GM12878 (cell line): ENCODE measurements around the gene GUCA1A. TPM values are rescaled to one million over a fixed set of nuclear protein-coding genes. Genes with fewer than 3 reads are reported as not detected.

Experiments used
- ATAC-seq: fragments of 200-7000 bp; cut with Tn5 transposase; 3 replicates; pipeline ENCODE4 v1.9.1; 2020; ENCODE audit warnings: mild to moderate bottlenecking, moderate library complexity
- BruUV-seq: library from RNA; stranded (reverse); fragments of 400-500 nt; replicated peaks from 2 replicates; lab custom pipeline; 2021; lab: Mats Ljungman, UMichigan
- CTCF ChIA-PET: fragments of 300-600 bp; sonication (Branson Sonifier 250); formaldehyde crosslinking; extraction: SDS; loops from one replicate; lab custom pipeline; 2021; ENCODE audit warnings: inconsistent platforms; lab: Yijun Ruan, JAX
- POLR2A ChIA-PET: fragments of 350-600 bp; formaldehyde crosslinking; extraction: SDS; loops from one replicate; lab custom pipeline; 2021; ENCODE audit warnings: inconsistent platforms; lab: Charles Lee
- RAD21 ChIA-PET: fragments of 300-600 bp; sonication (Branson Sonifier 250); formaldehyde crosslinking; loops from one replicate; lab custom pipeline; 2023; ENCODE audit warnings: antibody characterized with exemption; ENCODE audit not compliant: unreplicated experiment; lab: Charles Lee
- SMC1A ChIA-PET: fragments of 300-600 bp; sonication (Branson Sonifier 250); formaldehyde crosslinking; loops from one replicate; lab custom pipeline; 2023; ENCODE audit not compliant: unreplicated experiment, uncharacterized antibody; lab: Charles Lee
- DNase-seq: peaks from one replicate; pipeline ENCODE4 v3.0.0-alpha.2; 2011; ENCODE audit warnings: low read depth, low spot score
- FAIRE-seq: peaks from 3 replicates; lab custom pipeline; 2011; peaks lifted over from hg19 to GRCh38; lab: Jason Lieb, UNC
- H2AFZ ChIP-seq: 2 replicates; pipeline ENCODE4 v1.6.0; 2011; ENCODE audit warnings: low read depth, low read length, control low read depth; ENCODE audit not compliant: control insufficient read depth
- H3K27ac ChIP-seq: 2 replicates; pipeline ENCODE4 v1.5.1; 2011; ENCODE audit warnings: control low read depth; ENCODE audit not compliant: control insufficient read depth, insufficient read depth
- H3K27me3 ChIP-seq, 2 experiments: replicated peaks in 1 of 2; 2 replicates each; pipeline versions ENCODE4 v1.6.0 to v1.6.1; 2011; ENCODE audit warnings: low read length in 1 of 2; ENCODE audit not compliant: control insufficient read depth in 2 of 2, insufficient read depth in 2 of 2
- H3K36me3 ChIP-seq, 2 experiments: 2 replicates each; pipeline ENCODE4 v1.5.1; 2011; ENCODE audit warnings: low read length in 1 of 2; ENCODE audit not compliant: control insufficient read depth in 2 of 2, insufficient read depth in 2 of 2
- H3K4me1 ChIP-seq: 2 replicates; pipeline ENCODE4 v1.6.1; 2011; ENCODE audit warnings: mild to moderate bottlenecking, low read length, moderate library complexity, mixed read lengths; ENCODE audit not compliant: control insufficient read depth, insufficient read depth
- H3K4me2 ChIP-seq: 2 replicates; pipeline ENCODE4 v1.6.0; 2011; ENCODE audit warnings: control low read depth; ENCODE audit not compliant: control insufficient read depth, insufficient read depth
- H3K4me3 ChIP-seq: fragments of 200-600 bp; sonication (generic); 2 replicates; pipeline ENCODE4 v1.5.1; 2016
- H3K79me2 ChIP-seq: 2 replicates; pipeline ENCODE4 v1.6.0; 2011; ENCODE audit warnings: low read length; ENCODE audit not compliant: control insufficient read depth, insufficient read depth
- H3K9ac ChIP-seq: 2 replicates; pipeline ENCODE4 v1.8.0; 2011; ENCODE audit warnings: low read length, control low read depth, mixed read lengths; ENCODE audit not compliant: control insufficient read depth, insufficient read depth
- H3K9me3 ChIP-seq: replicated peaks from 3 replicates; pipeline ENCODE4 v1.5.1; 2011; ENCODE audit warnings: mild to moderate bottlenecking, low read length; ENCODE audit not compliant: control insufficient read depth, insufficient read depth
- H4K20me1 ChIP-seq: 2 replicates; pipeline ENCODE4 v1.6.0; 2011; ENCODE audit not compliant: control insufficient read depth, insufficient read depth
- CHD2 ChIP-seq: IDR thresholded peaks from 2 replicates; pipeline ENCODE4 v1.6.1; 2011; ENCODE audit warnings: low read depth, low read length, improper control_type of control experiment, borderline replicate concordance
- EED ChIP-seq: sonication (generic); IDR thresholded peaks from 2 replicates; pipeline ENCODE4 v1.6.1; 2016; ENCODE audit warnings: antibody characterized with exemption, low read depth
- ZSCAN29 ChIP-seq: fragments of 450-650 bp; IDR thresholded peaks from 2 replicates; pipeline ENCODE4 v1.6.1; 2017; ENCODE audit warnings: mild to moderate bottlenecking, moderate library complexity
- WGBS: methylation state at CpG from one replicate; pipeline ENCODE4 v1.1.6; 2016; ENCODE audit warnings: low lambda C conversion rate; ENCODE audit not compliant: insufficient replicate concordance, insufficient coverage; ENCODE audit errors: missing lambda C conversion rate; 5-methylcytosine and 5-hydroxymethylcytosine counted together
- in situ Hi-C: fragments of 300-500 bp; cut with MboI; formaldehyde crosslinking; loops from 9 replicates; pipeline ENCODE4 v1.14.3; 2018; ENCODE audit warnings: mixed read lengths
- intact Hi-C: fragments of 100-400 bp; cut with micrococcal nuclease; formaldehyde crosslinking; loops from one replicate; pipeline ENCODE4 v1.14.2; 2022; ENCODE audit not compliant: unreplicated experiment
- polyA plus RNA-seq, 11 experiments: library from polyadenylated mRNA; depleted of rRNA in 4 of 11; unstranded in 6 of 11; stranded (reverse) in 5 of 11; fragments of >200 nt; fragmentation: Nextera tagmentation in 4 of 11; fragmentation: Illumina TruSeq in 1 of 11; extraction: Ambion mirVana in 4 of 11; extraction: Trizol in 1 of 11; gene quantifications; 1 replicate in 1 of 11; 2 replicates in 10 of 11; pipeline versions ENCODE4 v1.2.1 to v1.2.3, GENCODE V29; 2011 to 2016; ENCODE audit warnings: inconsistent platforms in 2 of 11, missing spikeins in 2 of 11, low read depth in 1 of 11
- total RNA-seq, 4 experiments: library from RNA; depleted of rRNA in 3 of 4; stranded (reverse); fragments of >200 nt in 3 of 4; fragmentation: Illumina TruSeq in 1 of 4; extraction: Trizol in 1 of 4; gene quantifications; 2 replicates each; pipeline versions ENCODE4 v1.2.1 to v1.2.3, GENCODE V29; 2013 to 2021

Gene GUCA1A
- total and polyA plus RNA-seq, 10 of the 15 experiments (the other 5 are each of a cell fraction or from before 2014, with no cell fraction given), result not detected

DNA sequence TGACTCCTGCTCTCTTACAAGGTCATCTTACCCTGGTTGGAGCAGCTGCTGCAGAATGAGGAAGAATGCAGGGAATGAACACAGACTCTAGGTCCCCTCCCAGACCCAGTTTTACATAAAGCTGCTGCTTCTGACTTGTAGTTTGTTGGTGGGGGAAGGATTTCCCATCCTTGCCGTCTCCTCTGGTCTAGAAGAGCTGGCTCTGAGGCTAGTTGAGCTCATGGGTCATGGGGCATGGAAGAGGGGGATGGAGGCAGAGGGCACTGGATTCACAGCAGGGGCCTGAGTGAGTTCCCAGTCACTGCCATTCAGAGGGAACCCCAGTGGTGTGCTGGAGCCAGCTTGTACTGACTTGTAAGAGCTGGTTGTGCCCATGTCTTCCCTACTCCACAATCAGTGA lies 9.2 kb upstream of the GUCA1A start:
- in situ Hi-C loops (no loop called here), intact Hi-C loops (no loop called here)
- RAD21 ChIA-PET, result interaction anchor here (0.7 to 1.5 kb wide), 4 partner anchors 9 to 380 kb away, joined by 3 to 4 read pairs (median 4); no protein-coding TSS in a partner anchor
- Histone ChIP-seq H3K27ac (no peak overlapping the region), H3K36me3 (no peaks in the 10 kb centered on the region), H3K27me3 (peaks cover 0 to 4% of the 10 kb centered on the region in 2 experiments; a peak in 2 of 4 replicates), H3K9me3 (no peaks in the 10 kb centered on the region), H3K9ac (no peak overlapping the region), H3K4me2 (no peak overlapping the region), H4K20me1 (no peaks in the 10 kb centered on the region), H3K4me3 (no peak overlapping the region), H3K79me2 (no peaks in the 10 kb centered on the region), H3K4me1 (no peaks in the 10 kb centered on the region), H2AFZ (no peak overlapping the region)
- FAIRE-seq (no peak), DNase-seq (no peak), ATAC-seq (no peak)
- SMC1A ChIA-PET, result interaction anchor here (0.7 to 1.8 kb wide), 7 partner anchors 29 to 389 kb away, joined by 3 to 6 read pairs (median 3); no protein-coding TSS in a partner anchor
- 0% methylated on average over 1 of the region's 1 CpG for WGBS
- POLR2A ChIA-PET, result interaction anchor here (1.1 kb wide), 1 partner anchor 13 kb away, joined by 3 read pairs; no protein-coding TSS in a partner anchor
- no peak for TF ChIP-seq CHD2
- no TSS peak for BruUV-seq
- CTCF ChIA-PET, result interaction anchor here (0.7 to 2.6 kb wide), 8 partner anchors 20 to 316 kb away, joined by 3 to 14 read pairs (median 4); no protein-coding TSS in a partner anchor

GRCh38 chr6:42165016-42165415 lies 8.1 kb upstream of the GUCA1A start:
- no TSS peak for BruUV-seq
- no peak overlapping the region for H3K27ac ChIP-seq
- H3K9ac ChIP-seq, result no peak overlapping the region
- ChIA-PET CTCF (interaction anchor here (0.6 to 2.6 kb wide), 9 partner anchors 28 to 764 kb away, joined by 3 to 14 read pairs (median 4); no protein-coding TSS in a partner anchor), SMC1A (interaction anchor here (1.1 to 1.8 kb wide), 3 partner anchors 30 to 390 kb away, joined by 3 to 6 read pairs (median 4); no protein-coding TSS in a partner anchor), POLR2A (no interaction called here), RAD21 (interaction anchor here (0.8 to 1.7 kb wide), 4 partner anchors 8 to 229 kb away, joined by 3 to 9 read pairs (median 4); no protein-coding TSS in a partner anchor)
- DNase-seq (no peak), FAIRE-seq (no peak), ATAC-seq (no peak)
- H3K9me3 ChIP-seq, result no peaks in the 10 kb centered on the region
- no peaks in the 10 kb centered on the region for H4K20me1 ChIP-seq
- no peak overlapping the region for H2AFZ ChIP-seq
- H3K4me2 ChIP-seq, result no peak overlapping the region
- in situ Hi-C loops, result loop anchor here (5.0 kb wide), 1 partner anchor 88 kb away; no protein-coding TSS in a partner anchor
- WGBS, result 57% methylated on average over 9 of the region's 9 CpGs
- H3K36me3 ChIP-seq, result no peaks in the 10 kb centered on the region
- no peaks in the 10 kb centered on the region for H3K4me1 ChIP-seq
- H3K79me2 ChIP-seq, result no peaks in the 10 kb centered on the region
- peaks cover 0 to 4% of the 10 kb centered on the region in 2 experiments; a peak in 2 of 4 replicates for H3K27me3 ChIP-seq
- TF ChIP-seq ZSCAN29 (no peak), EED (no peak)
- intact Hi-C loops, result no loop called here
- no peak overlapping the region for H3K4me3 ChIP-seq
